Measurements from ENCODE around the gene ZNF593. TPM values are rescaled to one million over a fixed set of nuclear protein-coding genes. Genes with fewer than 3 reads are reported as not detected.
A peak's percentile ranks its signal among the peaks of the same experiment; 100 is the strongest.

Gene ZNF593
- total RNA-seq, 2 donors from 2014 or later = 25.2 to 33.0 TPM

GRCh38 chr1:26213335-26213905, 43.7 kb downstream of the ZNF593 start:
- Histone ChIP-seq H3K9me3 (no peaks in the 10 kb centered on the region), H3K4me1 (no peaks in the 10 kb centered on the region), H3K36me3 (replicated peaks in 1 of 2; ENCODE audit: insufficient read depth in 1 of 2, low read depth in 2 of 2) (no peaks in the 10 kb centered on the region), H3K4me3 (no peak overlapping the region), H3K27ac (no peak overlapping the region), H3K27me3 (no peaks in the 10 kb centered on the region)
- intact Hi-C loops (cut with DNase I) = no loop called here
- TF ChIP-seq POLR2A (IDR thresholded peaks at IDR 0.05) (no peak), CTCF (IDR thresholded peaks at IDR 0.05) (no peak)
- no peak for ATAC-seq
- no peak for DNase-seq
- 93% methylated on average over 6 of the region's 6 CpGs for WGBS, 2 donors

- Histone ChIP-seq H3K27me3 (no peaks in the 10 kb centered on the region), H3K9me3 (no peaks in the 10 kb centered on the region), H3K36me3 (replicated peaks in 1 of 2; ENCODE audit: insufficient read depth in 1 of 2, low read depth in 2 of 2) (no peaks in the 10 kb centered on the region), H3K4me1 (no peaks in the 10 kb centered on the region), H3K27ac (no peak overlapping the region), H3K4me3 (no peak overlapping the region)
- no peak for DNase-seq
- WGBS, 2 donors = 18 to 26% methylated on average over 2 to 3 of the region's 3 CpGs
- no peak for ATAC-seq
- intact Hi-C loops (cut with DNase I) = no loop called here
- no peak for TF ChIP-seq CTCF (IDR thresholded peaks at IDR 0.05)
- TF ChIP-seq POLR2A (IDR thresholded peaks at IDR 0.05) = no peak
Measured at GRCh38 chr1:26215246-26215645, 45.5 kb downstream of the ZNF593 start.

GRCh38 chr1:26218906-26219494, 49.3 kb downstream of the ZNF593 start:
- DNase-seq (peak; percentile 53 to 76 (median 71)), ATAC-seq (peak; percentile 82)
- intact Hi-C loops (cut with DNase I) = no loop called here
- WGBS, 2 donors = 16 to 37% methylated on average over 6 to 11 of the region's 11 CpGs
- Histone ChIP-seq H3K4me1 (no peaks in the 10 kb centered on the region), H3K9me3 (no peaks in the 10 kb centered on the region), H3K36me3 (replicated peaks in 1 of 2; ENCODE audit: insufficient read depth in 1 of 2, low read depth in 2 of 2) (no peaks in the 10 kb centered on the region), H3K4me3 (no peak overlapping the region), H3K27ac (peak overlapping the region in 2 of 4 donors; percentile 8 to 35), H3K27me3 (no peaks in the 10 kb centered on the region)
- TF ChIP-seq POLR2A (IDR thresholded peaks at IDR 0.05) (no peak), CTCF (IDR thresholded peaks at IDR 0.05) (no peak)

Other genes with a start within 250 kb of the ZNF593 start
- gene PAFAH2, start 171.8 kb upstream of the ZNF593 start, total RNA-seq = 10 to 100 TPM; 14.8 to 46.4 TPM
- not detected for gene EXTL1, start 148.1 kb upstream of the ZNF593 start, total RNA-seq
- gene SLC30A2, start 123.8 kb upstream of the ZNF593 start, total RNA-seq = 10 to 100 TPM; 44.5 to 64.6 TPM
- not detected for gene TRIM63, start 102.3 kb upstream of the ZNF593 start, total RNA-seq
- 1 to 10 TPM; 5.6 to 7.8 TPM for gene PDIK1L, start 58.1 kb upstream of the ZNF593 start, total RNA-seq
- 1 to 10 TPM; 3.1 to 4.6 TPM for gene FAM110D, start 10.8 kb upstream of the ZNF593 start, total RNA-seq
- gene C1orf232, start 945 bp upstream of the ZNF593 start, total RNA-seq = not detected
- not detected for gene ZNF593OS, start 1.9 kb downstream of the ZNF593 start, total RNA-seq
- gene CNKSR1, start 7.6 kb downstream of the ZNF593 start, total RNA-seq = 10 to 100 TPM; 30.0 to 47.7 TPM
- gene CATSPER4, start 20.7 kb downstream of the ZNF593 start, total RNA-seq = not detected
- 1 to 10 TPM; 6.2 to 6.9 TPM for gene CEP85, start 64.3 kb downstream of the ZNF593 start, total RNA-seq
- 10 to 100 TPM; 38.2 to 43.1 TPM for gene SH3BGRL3, start 110.2 kb downstream of the ZNF593 start, total RNA-seq
- gene UBXN11, start 136.7 kb downstream of the ZNF593 start, total RNA-seq = 10 to 100 TPM; 12.2 to 14.8 TPM
- gene CD52, start 148.1 kb downstream of the ZNF593 start, total RNA-seq = not detected
- gene CRYBG2, start 184.2 kb downstream of the ZNF593 start, total RNA-seq = 1 to 10 TPM in 1 of 2 donors, not detected in 1; 3.6 TPM
- gene ZNF683, start 202.8 kb downstream of the ZNF593 start, total RNA-seq = not detected
- gene LIN28A, start 240.9 kb downstream of the ZNF593 start, total RNA-seq = not detected

Measured in body of pancreas (tissue), 4 donors.